Body of pancreas (tissue), 4 donors: Measurements from ENCODE around the gene FAF2.
"Not testable (repeated sequence)": the region's sequence is repeated elsewhere in the genome, so short reads cannot be mapped to it uniquely, and the experiment has no call there.

Source experiments
- CTCF ChIP-seq, 7 experiments: fragments of 450-650 bp in 4 of 7; fragments of 200-600 bp in 3 of 7; sonication (generic) in 3 of 7; IDR thresholded peaks; one replicate each; pipeline ENCODE4 v1.5.1; 2016 to 2019; ENCODE audit warnings: antibody characterized with exemption in 7 of 7
- POLR2A ChIP-seq, 3 donors: fragments of 450-650 bp; IDR thresholded peaks; one replicate each; pipeline ENCODE4 v1.6.1; 2016; ENCODE audit warnings: antibody characterized with exemption in 3 of 3, mild to moderate bottlenecking in 2 of 3

GRCh38 chr5:176408252-176408573, 40.0 kb upstream of the FAF2 start:
- TF ChIP-seq CTCF, POLR2A (IDR thresholded peaks at IDR 0.05): not testable (repeated sequence)
